ENCODE measurements around the gene BRDT.

Gene BRDT

DNA sequence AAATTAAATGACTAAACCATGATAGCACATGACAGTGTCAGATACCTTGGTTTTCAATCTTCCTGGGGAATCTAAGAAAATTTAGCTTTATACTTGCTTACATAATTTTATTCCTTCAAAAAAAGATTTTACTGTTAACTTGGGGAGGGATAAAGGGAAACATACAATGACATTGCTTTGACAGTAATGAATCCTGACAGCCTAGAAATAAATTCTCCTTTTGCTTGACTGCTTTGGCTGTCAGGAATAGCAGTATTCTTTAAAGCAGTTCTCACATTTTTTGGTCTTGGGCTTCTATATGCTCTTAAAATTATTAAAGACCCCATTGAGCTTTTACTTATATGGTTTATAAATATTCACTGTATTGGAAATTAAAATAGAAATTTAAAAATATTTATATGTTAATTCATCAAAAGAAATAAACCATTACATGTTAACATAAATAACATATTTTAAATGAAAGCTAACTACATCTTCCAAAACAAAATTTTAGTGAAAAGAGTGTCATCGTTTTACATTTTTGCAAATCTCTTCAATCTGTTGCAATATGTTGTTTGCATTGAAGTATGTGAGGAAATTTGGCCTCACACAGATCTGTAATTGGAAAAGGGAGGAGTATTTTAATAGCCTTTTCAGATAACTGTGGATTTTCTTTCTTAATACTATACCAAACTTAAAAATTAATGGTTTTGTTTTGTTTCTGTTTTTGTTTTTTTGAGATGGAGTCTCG is 96.7 kb downstream of the BRDT start:
- H3K79me2 ChIP-seq (ENCODE audit: insufficient read depth, low read length) = no peaks in the 10 kb centered on the region
- TF ChIP-seq, protein P1, sequence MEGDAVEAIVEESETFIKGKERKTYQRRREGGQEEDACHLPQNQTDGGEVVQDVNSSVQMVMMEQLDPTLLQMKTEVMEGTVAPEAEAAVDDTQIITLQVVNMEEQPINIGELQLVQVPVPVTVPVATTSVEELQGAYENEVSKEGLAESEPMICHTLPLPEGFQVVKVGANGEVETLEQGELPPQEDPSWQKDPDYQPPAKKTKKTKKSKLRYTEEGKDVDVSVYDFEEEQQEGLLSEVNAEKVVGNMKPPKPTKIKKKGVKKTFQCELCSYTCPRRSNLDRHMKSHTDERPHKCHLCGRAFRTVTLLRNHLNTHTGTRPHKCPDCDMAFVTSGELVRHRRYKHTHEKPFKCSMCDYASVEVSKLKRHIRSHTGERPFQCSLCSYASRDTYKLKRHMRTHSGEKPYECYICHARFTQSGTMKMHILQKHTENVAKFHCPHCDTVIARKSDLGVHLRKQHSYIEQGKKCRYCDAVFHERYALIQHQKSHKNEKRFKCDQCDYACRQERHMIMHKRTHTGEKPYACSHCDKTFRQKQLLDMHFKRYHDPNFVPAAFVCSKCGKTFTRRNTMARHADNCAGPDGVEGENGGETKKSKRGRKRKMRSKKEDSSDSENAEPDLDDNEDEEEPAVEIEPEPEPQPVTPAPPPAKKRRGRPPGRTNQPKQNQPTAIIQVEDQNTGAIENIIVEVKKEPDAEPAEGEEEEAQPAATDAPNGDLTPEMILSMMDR (conservative IDR thresholded peaks at IDR 0.05; ENCODE audit: low read length) = no peak
- no peak for TF ChIP-seq EZH2phosphoT487 (IDR thresholded peaks at IDR 0.05; ENCODE audit: borderline replicate concordance)
- no peaks in the 10 kb centered on the region for H3K9me2 ChIP-seq (replicated peaks; ENCODE audit: low read depth, low read length)
- H3K9ac ChIP-seq (ENCODE audit: low read depth, low read length, poor library complexity, severe bottlenecking) = no peak overlapping the region
- no peaks in the 10 kb centered on the region for H3K9me3 ChIP-seq (ENCODE audit: insufficient read depth, low read depth, low read length)
- H2AFZ ChIP-seq (ENCODE audit: low read length) = no peak overlapping the region
- H3K4me1 ChIP-seq (ENCODE audit: insufficient read depth, low read length, poor library complexity, severe bottlenecking) = no peaks in the 10 kb centered on the region
- H3K4me3 ChIP-seq (ENCODE audit: low read length, poor library complexity, severe bottlenecking) = no peak overlapping the region
- no peaks in the 10 kb centered on the region for H3K27me3 ChIP-seq (ENCODE audit: insufficient read depth, low read length, poor library complexity, severe bottlenecking)
- no peaks in the 10 kb centered on the region for H4K20me1 ChIP-seq (ENCODE audit: insufficient read depth, low read length, poor library complexity, severe bottlenecking)
- H3F3A ChIP-seq (ENCODE audit: low read depth) = no peaks in the 10 kb centered on the region
- H3K4me2 ChIP-seq (ENCODE audit: low read depth, low read length, poor library complexity, severe bottlenecking) = no peak overlapping the region
- H3K36me3 ChIP-seq (ENCODE audit: insufficient read depth, low read length) = no peaks in the 10 kb centered on the region

DNA sequence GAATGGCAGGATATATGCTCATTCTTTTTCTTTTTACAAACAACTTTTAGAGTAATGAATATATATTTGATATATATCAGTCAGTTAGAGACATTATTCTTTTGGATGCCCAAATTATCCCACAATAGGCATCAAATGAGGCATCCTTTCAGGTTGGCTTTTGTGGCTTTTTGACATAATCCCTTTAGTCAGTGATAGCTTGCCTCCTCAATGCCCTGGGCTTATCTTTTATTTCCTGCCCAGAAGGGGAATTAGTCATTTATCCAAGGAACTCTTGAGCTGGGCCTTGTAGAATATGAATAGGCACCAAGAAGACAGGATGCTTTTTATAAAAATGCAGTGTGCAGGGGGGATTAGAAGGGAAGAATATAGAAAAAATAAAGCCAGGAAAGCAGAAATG is 102.7 kb downstream of the BRDT start:
- no peaks in the 10 kb centered on the region for H3K27me3 ChIP-seq (ENCODE audit: insufficient read depth, low read length, poor library complexity, severe bottlenecking)
- no peaks in the 10 kb centered on the region for H3K36me3 ChIP-seq (ENCODE audit: insufficient read depth, low read length)
- H2AFZ ChIP-seq (ENCODE audit: low read length) = no peak overlapping the region
- H3F3A ChIP-seq (ENCODE audit: low read depth) = 0 out of 2 replicates have a peak, but pooled peaks cover 4% of the 10 kb centered on the region
- H3K9me3 ChIP-seq (ENCODE audit: insufficient read depth, low read depth, low read length) = no peaks in the 10 kb centered on the region
- H3K4me2 ChIP-seq (ENCODE audit: low read depth, low read length, poor library complexity, severe bottlenecking) = no peak overlapping the region
- no peak overlapping the region for H3K4me3 ChIP-seq (ENCODE audit: low read length, poor library complexity, severe bottlenecking)
- no peaks in the 10 kb centered on the region for H3K79me2 ChIP-seq (ENCODE audit: insufficient read depth, low read length)
- H3K4me1 ChIP-seq (ENCODE audit: insufficient read depth, low read length, poor library complexity, severe bottlenecking) = no peaks in the 10 kb centered on the region
- H3K9ac ChIP-seq (ENCODE audit: low read depth, low read length, poor library complexity, severe bottlenecking) = no peak overlapping the region
- no peaks in the 10 kb centered on the region for H4K20me1 ChIP-seq (ENCODE audit: insufficient read depth, low read length, poor library complexity, severe bottlenecking)
- no peaks in the 10 kb centered on the region for H3K9me2 ChIP-seq (replicated peaks; ENCODE audit: low read depth, low read length)
- TF ChIP-seq, protein P1 (conservative IDR thresholded peaks at IDR 0.05; ENCODE audit: low read length) = no peak
- no peak for TF ChIP-seq EZH2phosphoT487 (IDR thresholded peaks at IDR 0.05; ENCODE audit: borderline replicate concordance)
